GM18951 (cell line): Measurements from ENCODE around the gene RELL2.

Experiments used
- POLR2A ChIP-seq: IDR thresholded peaks from 4 replicates; pipeline ENCODE4 v1.6.1; 2011; ENCODE audit warnings: mild to moderate bottlenecking; ENCODE audit not compliant: insufficient read length, insufficient read depth; ENCODE audit errors: extremely low read depth
- in situ Hi-C: fragments of 300-500 bp; cut with MboI; formaldehyde crosslinking; loops from one replicate; pipeline ENCODE4 v1.12.0; 2022; ENCODE audit warnings: low sequenced_read_pairs, mixed read lengths, inconsistent platforms; ENCODE audit not compliant: unreplicated experiment

RELL2 gene

DNA sequence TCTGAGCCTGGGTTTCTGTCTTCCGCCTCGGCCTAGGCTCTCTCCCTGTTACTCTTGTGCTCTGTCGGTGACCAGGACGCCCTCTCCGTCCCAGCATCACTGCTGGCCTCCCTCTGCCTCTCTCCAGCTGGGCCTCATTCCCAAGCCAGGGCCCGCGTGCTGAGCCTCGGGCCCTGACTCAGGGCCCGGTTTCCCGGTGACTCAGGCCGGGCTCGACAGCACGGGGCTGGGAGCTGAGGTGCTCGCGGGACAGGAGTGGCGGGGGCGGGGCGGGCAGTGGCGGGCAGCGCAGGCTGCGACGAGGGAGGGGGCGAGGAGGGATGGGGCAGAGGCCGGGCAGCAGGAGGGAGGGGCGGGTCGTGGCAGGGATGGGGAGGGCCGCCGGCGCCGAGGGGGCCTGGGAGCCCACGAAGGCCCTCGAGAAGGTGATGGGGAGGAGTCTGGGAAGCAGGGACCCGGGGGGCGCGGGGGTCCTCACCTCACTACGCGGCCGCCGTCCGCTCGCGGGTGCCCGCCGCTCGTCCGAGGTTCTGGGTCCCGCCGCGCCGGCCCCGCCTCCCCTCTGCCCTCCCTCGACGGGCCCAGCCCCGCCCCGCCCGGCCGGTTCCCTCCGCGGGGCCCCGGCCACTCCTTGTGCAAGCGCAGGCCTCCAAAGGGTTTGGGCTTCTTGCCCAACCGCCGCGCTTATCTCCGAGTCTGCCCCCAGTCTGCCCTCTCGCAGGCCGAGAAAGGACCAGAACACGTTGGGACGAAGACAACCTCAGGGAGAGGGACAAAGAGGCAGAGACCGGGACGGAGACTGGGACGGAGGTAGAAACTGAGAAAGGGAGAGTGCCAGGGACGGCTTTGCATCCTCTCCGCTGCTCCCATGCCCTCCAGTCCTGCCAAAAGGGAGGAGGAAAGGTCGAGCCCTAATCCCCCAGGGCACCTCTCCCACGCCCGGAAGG is 45.2 kb downstream of the RELL2 start, which contains the start of gene ARAP3:
Gene ARAP3, minus strand, starts transcription at position 536 of the 947 bp plus-strand sequence. CDS start 1,744 bp downstream, outside the sequence.
- TF ChIP-seq POLR2A: no peak
- in situ Hi-C loops: loop anchor here (25.0 kb wide), 1 partner anchor 455 kb away; no protein-coding TSS in a partner anchor

DNA sequence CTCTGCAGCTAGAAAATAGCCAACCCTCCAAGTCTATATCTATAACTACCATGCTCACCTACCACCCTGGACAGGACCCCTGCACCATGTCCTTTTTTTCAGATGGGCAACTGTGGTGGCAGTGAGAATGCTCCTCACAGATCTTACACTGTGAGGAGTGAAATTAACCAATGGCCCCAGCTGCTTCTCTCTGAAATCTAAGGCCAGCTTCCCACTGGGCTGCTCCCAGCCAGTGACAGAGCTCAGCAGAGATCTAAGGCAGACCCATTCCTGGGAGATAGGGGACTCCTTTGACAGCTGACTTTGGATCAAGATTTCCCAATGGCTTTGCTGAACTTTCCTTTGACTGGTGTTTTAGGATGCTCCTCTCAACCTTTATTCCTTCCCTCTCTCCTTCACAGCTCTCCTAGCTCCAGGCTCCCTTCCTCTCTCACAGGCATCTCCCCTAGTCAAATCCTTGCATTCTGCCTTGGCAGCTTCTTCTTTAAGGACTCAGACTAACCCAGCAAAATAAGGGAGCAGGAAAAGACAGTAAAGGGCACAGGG is 46.9 kb downstream of the RELL2 start:
- in situ Hi-C loops: loop anchor here (25.0 kb wide), 1 partner anchor 454 kb away; no protein-coding TSS in a partner anchor
- TF ChIP-seq POLR2A: no peak

DNA sequence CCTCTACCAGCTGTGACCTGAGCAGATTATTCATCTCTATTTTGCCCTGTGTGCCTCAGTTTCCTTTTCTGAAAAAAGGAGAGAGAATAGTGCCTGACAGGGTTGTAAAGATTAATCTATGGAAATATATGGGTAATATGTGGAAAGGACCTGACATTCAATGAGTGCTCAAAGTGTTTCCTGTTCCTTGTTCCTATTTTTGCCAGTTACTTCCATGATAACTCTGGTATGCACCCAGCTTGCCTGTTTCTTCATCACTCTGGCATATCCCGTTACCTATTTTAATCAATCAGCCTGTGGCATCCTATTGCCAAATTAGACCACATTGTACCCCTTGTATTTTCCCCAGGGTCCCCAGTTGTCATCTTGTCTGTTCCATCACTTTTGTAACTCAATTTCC is 48.8 kb downstream of the RELL2 start:
- in situ Hi-C loops: loop anchor here (25.0 kb wide), 1 partner anchor 452 kb away; no protein-coding TSS in a partner anchor

DNA sequence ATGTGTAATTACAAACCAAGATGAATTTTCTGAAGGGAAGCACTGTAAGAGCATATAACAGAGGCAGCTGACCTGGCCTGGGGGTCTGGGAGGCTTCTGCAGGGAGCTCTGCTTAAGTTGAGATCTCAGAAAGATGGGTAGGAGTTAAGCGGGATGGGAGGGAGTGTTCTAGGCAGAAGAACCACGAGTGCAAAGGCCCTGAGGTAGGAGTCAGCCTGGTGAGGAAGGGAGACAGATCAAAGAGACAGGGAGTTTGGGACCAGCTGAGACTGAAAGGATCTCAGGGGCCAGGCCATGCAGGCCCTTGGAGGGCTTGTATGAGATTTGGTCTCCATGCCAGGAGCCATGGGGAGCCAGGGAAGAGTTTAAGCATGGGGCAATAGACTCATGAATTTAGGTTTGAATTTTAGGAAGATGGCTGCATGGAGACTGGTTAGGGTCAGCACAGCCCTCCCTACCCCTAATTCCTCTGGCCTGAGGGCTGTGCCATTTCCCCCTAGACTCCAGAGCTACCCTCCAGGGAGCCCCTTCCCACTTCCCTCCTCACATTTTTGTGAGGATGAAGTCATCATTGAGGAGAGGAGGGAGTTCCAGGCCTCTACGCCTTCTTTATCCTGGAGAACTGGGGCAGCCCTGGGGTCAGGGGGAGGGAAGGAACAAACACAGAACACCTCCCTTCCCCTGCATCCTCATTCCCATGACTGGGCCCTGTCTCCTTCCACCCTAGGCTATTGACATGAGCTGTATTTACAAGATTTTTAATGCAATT is 50.0 kb downstream of the RELL2 start:
- TF ChIP-seq POLR2A: no peak
- in situ Hi-C loops: loop anchor here (25.0 kb wide), 1 partner anchor 450 kb away; no protein-coding TSS in a partner anchor

More for the DNA sequence above, 48.8 kb downstream of the RELL2 start:
- TF ChIP-seq POLR2A: no peak
